Measurements from ENCODE around the gene TUBA1C. TPM values are rescaled to one million over a fixed set of nuclear protein-coding genes. Genes with fewer than 3 reads are reported as not detected.

TUBA1C gene
- total RNA-seq, 1 experiment from 2014 or later, result 660 TPM

DNA sequence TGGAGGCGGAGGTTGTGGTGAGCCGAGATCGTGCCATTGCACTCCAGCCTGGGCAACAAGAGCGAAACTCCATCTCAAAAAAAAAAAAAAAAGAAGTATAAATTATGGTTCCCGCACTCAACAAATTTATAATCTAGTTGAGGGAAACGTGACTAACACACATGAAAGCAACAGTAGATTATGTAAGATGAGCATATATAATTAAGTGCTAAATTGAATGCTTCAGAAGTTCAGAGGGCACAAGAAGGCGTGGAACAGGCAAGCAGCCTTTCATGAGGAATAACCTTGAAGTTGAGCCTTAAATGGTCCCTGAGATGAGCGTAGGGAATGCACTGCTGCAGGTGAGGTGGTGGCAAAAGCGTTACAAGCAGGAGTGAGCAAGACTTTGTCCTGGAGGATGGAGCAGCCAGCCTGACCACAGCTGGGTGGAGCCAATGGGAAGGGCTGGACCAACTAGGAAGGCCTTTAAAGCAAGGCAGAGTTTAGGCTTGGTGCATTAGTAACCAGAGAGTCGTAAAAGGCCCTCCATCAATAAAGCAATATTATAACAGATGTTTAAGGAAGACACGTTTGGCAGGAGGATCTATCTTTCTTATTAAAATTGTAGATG is 45.4 kb upstream of the TUBA1C start:
- Histone ChIP-seq H4K20me1 (ENCODE audit: control insufficient read depth, insufficient read depth, insufficient read length) (peaks cover 3% of the 10 kb centered on the region), H4K5ac (ENCODE audit: insufficient read length, low read depth, low read length) (no peak overlapping the region), H2BK12ac (ENCODE audit: insufficient read length, low read depth, low read length) (no peak overlapping the region), H2BK120ac (ENCODE audit: low read depth, low read length, poor library complexity, severe bottlenecking) (no peak overlapping the region), H4K91ac (ENCODE audit: insufficient read length, low read depth, low read length) (no peak overlapping the region), H3K4ac (ENCODE audit: low read depth, low read length) (no peak overlapping the region), H3T11ph (ENCODE audit: low read length) (no peak overlapping the region), H3K79me1 (ENCODE audit: insufficient read depth, low read depth, low read length, poor library complexity, severe bottlenecking) (no peaks in the 10 kb centered on the region), H3K23ac (ENCODE audit: insufficient read length, low read depth, low read length) (no peak overlapping the region), H2BK5ac (ENCODE audit: insufficient read length, low read length) (no peak overlapping the region), H3K14ac (ENCODE audit: insufficient read depth, low read length) (no peak overlapping the region), H2BK20ac (ENCODE audit: low read depth, low read length, poor library complexity, severe bottlenecking) (no peak overlapping the region), H3K23me2 (ENCODE audit: insufficient read length, low read depth, low read length, poor library complexity, severe bottlenecking) (no peaks in the 10 kb centered on the region), H3K27ac (ENCODE audit: insufficient read length, low read depth, low read length) (no peak overlapping the region), H3K79me2 (ENCODE audit: insufficient read depth, low read length) (no peaks in the 10 kb centered on the region), H2AK5ac (ENCODE audit: insufficient read length, low read length) (no peak overlapping the region), H3K4me2 (ENCODE audit: insufficient read depth, insufficient read length, low read length) (no peak overlapping the region), H3K4me1 (ENCODE audit: insufficient read depth, low read length) (no peaks in the 10 kb centered on the region; the same call in 1 of the 2 replicates), H3K9me3 (ENCODE audit: control insufficient read depth, low read depth, low read length) (no peaks in the 10 kb centered on the region), H3K56ac (ENCODE audit: insufficient read length, low read depth, low read length) (no peak overlapping the region), H2AFZ (ENCODE audit: low read length) (peak overlapping the region; percentile 23), H3K9ac (ENCODE audit: extremely low read depth, insufficient read length, low read length) (no peak overlapping the region), H3K27me3 (ENCODE audit: insufficient read depth, low read length) (no peaks in the 10 kb centered on the region; the same call in 1 of the 2 replicates), H3K18ac (ENCODE audit: insufficient read length, low read depth, low read length) (no peak overlapping the region), H4K8ac (replicated peaks; ENCODE audit: insufficient read length, low read depth, low read length) (peak overlapping the region; percentile 74), H2BK15ac (ENCODE audit: low read depth, low read length) (no peak overlapping the region)
- H3K36me3 Mint-ChIP-seq (ENCODE audit: insufficient read depth in 1 of 3, low read depth in 3 of 3), result no peaks in the 10 kb centered on the region
- H3K27me3 Mint-ChIP-seq (ENCODE audit: low read depth), result no peaks in the 10 kb centered on the region
- no peak overlapping the region for H3K4me3 Mint-ChIP-seq
- WGBS (ENCODE audit: extremely low coverage, insufficient read length, low lambda C conversion rate), result no CpG with 5 or more reads among the region's 11 CpGs
- TF ChIP-seq, protein P1, sequence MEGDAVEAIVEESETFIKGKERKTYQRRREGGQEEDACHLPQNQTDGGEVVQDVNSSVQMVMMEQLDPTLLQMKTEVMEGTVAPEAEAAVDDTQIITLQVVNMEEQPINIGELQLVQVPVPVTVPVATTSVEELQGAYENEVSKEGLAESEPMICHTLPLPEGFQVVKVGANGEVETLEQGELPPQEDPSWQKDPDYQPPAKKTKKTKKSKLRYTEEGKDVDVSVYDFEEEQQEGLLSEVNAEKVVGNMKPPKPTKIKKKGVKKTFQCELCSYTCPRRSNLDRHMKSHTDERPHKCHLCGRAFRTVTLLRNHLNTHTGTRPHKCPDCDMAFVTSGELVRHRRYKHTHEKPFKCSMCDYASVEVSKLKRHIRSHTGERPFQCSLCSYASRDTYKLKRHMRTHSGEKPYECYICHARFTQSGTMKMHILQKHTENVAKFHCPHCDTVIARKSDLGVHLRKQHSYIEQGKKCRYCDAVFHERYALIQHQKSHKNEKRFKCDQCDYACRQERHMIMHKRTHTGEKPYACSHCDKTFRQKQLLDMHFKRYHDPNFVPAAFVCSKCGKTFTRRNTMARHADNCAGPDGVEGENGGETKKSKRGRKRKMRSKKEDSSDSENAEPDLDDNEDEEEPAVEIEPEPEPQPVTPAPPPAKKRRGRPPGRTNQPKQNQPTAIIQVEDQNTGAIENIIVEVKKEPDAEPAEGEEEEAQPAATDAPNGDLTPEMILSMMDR (conservative IDR thresholded peaks at IDR 0.05), result no peak
- no peak overlapping the region; a peak in 1 of 7 replicates for H3K27ac Mint-ChIP-seq
- H3K4me1 Mint-ChIP-seq, result peaks cover 13 to 16% of the 10 kb centered on the region in 2 experiments
- H3K9me3 Mint-ChIP-seq, result no peaks in the 10 kb centered on the region; a peak in 1 of 5 replicates
- no peak for DNase-seq

All from H9 (cell line).